HFFc6 (cell line): ENCODE results near the gene TEDC1. TPM values are rescaled to one million over a fixed set of nuclear protein-coding genes. Genes with fewer than 3 reads are reported as not detected.

Source experiments
- DNase-seq: peaks from one replicate; pipeline ENCODE4 v3.0.0-alpha.2; 2018
- H3K27ac Mint-ChIP-seq: 2 replicates; pipeline ENCODE4 v1.8.0; 2020; ENCODE audit warnings: mild to moderate bottlenecking, mixed read lengths
- H3K27me3 Mint-ChIP-seq: 2 replicates; pipeline ENCODE4 v1.8.0; 2021; ENCODE audit warnings: mild to moderate bottlenecking, moderate library complexity, mixed read lengths; ENCODE audit not compliant: insufficient read depth
- H3K36me3 Mint-ChIP-seq: 2 replicates; pipeline ENCODE4 v1.8.0; 2021; ENCODE audit warnings: low read depth, mixed read lengths
- H3K4me1 Mint-ChIP-seq: 2 replicates; pipeline ENCODE4 v1.8.0; 2020; ENCODE audit warnings: low read depth, mixed read lengths
- H3K4me3 Mint-ChIP-seq: 2 replicates; pipeline ENCODE4 v1.8.0; 2020; ENCODE audit warnings: mild to moderate bottlenecking, moderate library complexity, mixed read lengths
- H3K9me3 Mint-ChIP-seq: 2 replicates; pipeline ENCODE4 v1.8.0; 2020; ENCODE audit warnings: mild to moderate bottlenecking, mixed read lengths
- CTCF ChIP-seq: fragments of 200-600 bp; sonication (generic); IDR thresholded peaks from 2 replicates; pipeline ENCODE4 v1.5.0; 2021; ENCODE audit warnings: antibody characterized with exemption, mild to moderate bottlenecking
- total RNA-seq, 6 experiments: library from RNA; stranded (reverse); fragmentation: NEBNext Ultra II Directional; extraction: Animal tissue kit (Norgen Biotek cat#: 25700); gene quantifications; 2 replicates in 1 of 6; 3 replicates in 5 of 6; pipeline ENCODE4 v1.2.3, GENCODE V29; 2021

TEDC1 gene
- total RNA-seq, 6 experiments from 2014 or later, result 9.1 to 12.9 (median 12.7) TPM

DNA sequence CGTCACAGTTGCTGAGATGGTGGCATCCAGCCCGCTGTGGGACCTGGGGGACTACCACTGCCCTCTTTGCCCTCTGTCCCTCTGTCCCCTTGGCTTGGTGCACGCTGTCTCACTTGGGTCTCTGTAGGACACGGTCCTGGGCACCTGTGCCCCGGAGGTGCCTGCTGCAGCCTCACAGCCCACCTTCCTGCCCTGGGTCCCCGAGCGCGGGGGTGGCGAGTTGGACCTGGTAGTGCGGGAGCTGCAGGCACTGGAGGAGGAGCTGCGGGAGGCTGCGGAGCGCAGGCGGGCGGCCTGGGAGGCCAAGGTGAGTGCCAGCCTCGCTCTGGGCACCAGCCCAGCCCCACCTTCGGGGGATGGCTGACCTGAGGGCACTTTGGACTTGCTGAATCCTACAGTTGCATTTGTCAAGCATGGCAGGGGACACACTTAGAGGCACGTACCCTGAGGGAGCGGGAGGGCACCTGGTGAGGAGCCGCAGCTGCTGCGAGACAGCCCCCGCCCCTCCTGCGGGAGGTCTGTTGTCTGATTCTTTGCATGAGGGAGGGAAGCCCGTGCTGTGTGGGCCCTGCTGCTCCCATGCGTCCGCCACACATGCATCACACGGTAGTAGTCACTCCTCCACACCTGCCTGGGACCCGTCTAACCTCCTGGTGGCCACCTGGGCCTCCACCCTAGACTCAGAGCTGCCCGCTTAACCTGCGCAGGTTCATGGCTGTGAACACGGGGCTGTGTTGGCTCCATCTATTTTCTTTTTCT lies 6.8 kb downstream of the TEDC1 start:
- Mint-ChIP-seq H3K9me3 (no peaks in the 10 kb centered on the region), H3K27ac (no peak overlapping the region), H3K4me3 (no peak overlapping the region), H3K4me1 (no peaks in the 10 kb centered on the region), H3K27me3 (no peaks in the 10 kb centered on the region; the same call in 1 of the 2 replicates), H3K36me3 (no peaks in the 10 kb centered on the region)
- no peak for TF ChIP-seq CTCF
- no peak for DNase-seq

GRCh38 chr14:105498430-105499255 lies 7.6 kb downstream of the TEDC1 start:
- no peak overlapping the region for H3K27ac Mint-ChIP-seq
- peaks cover 4% of the 10 kb centered on the region for H3K27me3 Mint-ChIP-seq
- DNase-seq, result no peak
- no peaks in the 10 kb centered on the region for H3K4me1 Mint-ChIP-seq
- no peak for TF ChIP-seq CTCF
- no peak overlapping the region for H3K4me3 Mint-ChIP-seq
- no peaks in the 10 kb centered on the region for H3K36me3 Mint-ChIP-seq
- no peaks in the 10 kb centered on the region for H3K9me3 Mint-ChIP-seq

GRCh38 chr14:105499256-105500035 lies 8.4 kb downstream of the TEDC1 start:
- TF ChIP-seq CTCF, result no peak
- H3K9me3 Mint-ChIP-seq, result no peaks in the 10 kb centered on the region

DNA sequence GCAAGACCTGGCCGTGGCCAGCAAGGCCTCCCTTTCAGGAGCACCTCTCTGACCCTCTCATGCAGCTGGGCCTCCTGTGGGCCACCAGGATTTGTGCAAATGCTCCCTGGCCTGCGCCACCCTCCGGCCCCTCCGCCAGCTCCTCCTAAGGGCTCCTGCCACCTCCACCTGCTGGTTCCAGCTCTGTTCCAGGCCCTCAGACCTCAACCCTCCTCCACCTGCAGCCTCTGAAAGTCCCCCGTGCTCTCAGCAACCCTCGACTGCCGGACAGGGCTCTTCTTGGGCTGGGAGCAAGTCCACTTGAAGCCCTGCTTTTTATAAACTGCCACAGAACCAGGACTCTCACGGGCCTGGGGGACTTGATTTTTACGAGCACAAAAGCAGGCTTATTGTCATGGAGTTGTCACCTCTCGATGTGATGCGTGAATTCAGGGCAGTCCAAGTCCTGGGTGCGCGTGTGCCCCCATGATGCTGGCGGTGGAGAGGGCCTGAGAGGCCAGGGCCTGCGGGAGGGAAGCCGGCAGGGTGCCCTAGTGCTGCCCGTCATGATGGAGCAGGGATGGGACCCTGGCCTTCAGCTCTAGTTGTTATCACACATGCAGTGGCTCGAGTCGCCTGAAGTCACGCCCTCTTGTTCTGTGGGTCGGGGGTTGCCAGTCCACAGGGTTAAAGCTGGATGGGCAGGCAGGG lies 9.1 kb downstream of the TEDC1 start:
- H3K9me3 Mint-ChIP-seq, result no peaks in the 10 kb centered on the region
- no peaks in the 10 kb centered on the region for H3K36me3 Mint-ChIP-seq
- DNase-seq, result no peak
- no peak for TF ChIP-seq CTCF
- H3K27me3 Mint-ChIP-seq, result peaks cover 4% of the 10 kb centered on the region
- H3K4me1 Mint-ChIP-seq, result no peaks in the 10 kb centered on the region
- H3K27ac Mint-ChIP-seq, result no peak overlapping the region
- H3K4me3 Mint-ChIP-seq, result no peak overlapping the region

More at GRCh38 chr14:105499256-105500035, 8.4 kb downstream of the TEDC1 start:
- Mint-ChIP-seq H3K4me1 (no peaks in the 10 kb centered on the region), H3K36me3 (no peaks in the 10 kb centered on the region), H3K27me3 (peaks cover 4% of the 10 kb centered on the region), H3K4me3 (no peak overlapping the region), H3K27ac (no peak overlapping the region)
- no peak for DNase-seq

- H3K36me3 Mint-ChIP-seq, result no peaks in the 10 kb centered on the region
- H3K27me3 Mint-ChIP-seq, result peaks cover 4% of the 10 kb centered on the region
- no peak for TF ChIP-seq CTCF
- no peak overlapping the region for H3K27ac Mint-ChIP-seq
- H3K4me1 Mint-ChIP-seq, result no peaks in the 10 kb centered on the region
- no peak for DNase-seq
- no peak overlapping the region for H3K4me3 Mint-ChIP-seq
- no peaks in the 10 kb centered on the region for H3K9me3 Mint-ChIP-seq
Measured at GRCh38 chr14:105500726-105501101, 9.7 kb downstream of the TEDC1 start.
